ENCODE data around the gene TNFRSF19. TPM values are rescaled to one million over a fixed set of nuclear protein-coding genes. Genes with fewer than 3 reads are reported as not detected.

TNFRSF19 gene
- total RNA-seq, 3 donors from 2014 or later, result 0.32 to 3.8 (median 0.58) TPM

GRCh38 chr13:23622985-23623384 lies 52.8 kb downstream of the TNFRSF19 start:
- intact Hi-C loops (cut with DNase I, micrococcal nuclease), result no loop called here
- no peaks in the 10 kb centered on the region for H3K36me3 ChIP-seq (ENCODE audit: low read depth)
- H3K9me3 ChIP-seq, result no peaks in the 10 kb centered on the region
- no peak for TF ChIP-seq CTCF (IDR thresholded peaks at IDR 0.05)
- no peaks in the 10 kb centered on the region for H3K4me1 ChIP-seq (ENCODE audit: low read depth)
- H3K4me3 ChIP-seq, result no peak overlapping the region
- DNase-seq (no peak), ATAC-seq (no peak)

DNA sequence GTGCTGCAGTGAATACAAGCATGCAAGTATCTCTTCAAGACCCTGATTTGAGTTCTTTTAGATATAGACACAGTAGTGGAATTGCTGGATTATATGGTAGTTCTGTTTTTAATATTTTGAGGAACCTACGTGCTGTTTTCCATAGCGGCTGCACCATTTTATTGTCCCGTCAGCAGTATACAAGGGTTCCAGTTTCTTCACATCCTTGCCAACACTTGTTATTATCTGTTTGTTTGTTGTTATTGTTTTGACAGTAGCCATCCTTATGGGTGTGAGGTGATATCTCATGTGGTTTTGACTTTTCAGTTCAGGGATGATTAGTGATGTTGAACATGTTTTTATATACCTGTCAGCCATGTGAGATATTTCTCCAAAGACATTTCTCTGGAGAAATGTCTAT lies 53.2 kb downstream of the TNFRSF19 start:
- intact Hi-C loops (cut with DNase I, micrococcal nuclease), result no loop called here
- ATAC-seq, result no peak
- DNase-seq, result no peak

DNA sequence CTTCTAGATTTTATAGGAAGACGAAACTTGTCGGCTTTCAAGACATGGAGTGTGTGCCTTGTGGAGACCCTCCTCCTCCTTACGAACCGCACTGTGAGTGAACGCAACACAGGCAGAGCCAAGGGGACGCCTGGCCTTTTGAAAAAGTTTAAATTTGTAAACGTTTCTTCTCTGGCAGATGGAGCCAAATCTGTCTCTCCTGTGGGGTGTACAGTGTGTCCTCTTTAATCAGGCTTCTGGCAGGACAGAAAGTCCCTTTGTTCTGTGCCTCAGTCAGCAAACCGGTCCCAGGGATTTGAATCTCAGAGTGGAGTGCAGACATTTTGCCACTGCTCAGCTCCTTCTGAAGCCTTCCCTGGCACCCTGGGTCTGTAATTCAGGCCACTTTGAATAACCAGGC lies 56.5 kb downstream of the TNFRSF19 start:
- no peak for TF ChIP-seq CTCF (IDR thresholded peaks at IDR 0.05)
- DNase-seq (no peak), ATAC-seq (no peak)
- no peak overlapping the region for H3K4me3 ChIP-seq
- no peaks in the 10 kb centered on the region for H3K9me3 ChIP-seq
- H3K36me3 ChIP-seq (ENCODE audit: low read depth), result no peaks in the 10 kb centered on the region
- intact Hi-C loops (cut with DNase I, micrococcal nuclease), result no loop called here
- no peaks in the 10 kb centered on the region for H3K4me1 ChIP-seq (ENCODE audit: low read depth)

More for the DNA sequence above, 53.2 kb downstream of the TNFRSF19 start:
- no peaks in the 10 kb centered on the region for H3K36me3 ChIP-seq (ENCODE audit: low read depth)
- H3K4me3 ChIP-seq, result no peak overlapping the region
- no peak for TF ChIP-seq CTCF (IDR thresholded peaks at IDR 0.05)
- no peaks in the 10 kb centered on the region for H3K4me1 ChIP-seq (ENCODE audit: low read depth)
- H3K9me3 ChIP-seq, result no peaks in the 10 kb centered on the region

GRCh38 chr13:23627410-23627809 lies 57.2 kb downstream of the TNFRSF19 start:
- no peak overlapping the region for H3K4me3 ChIP-seq
- no peaks in the 10 kb centered on the region for H3K9me3 ChIP-seq
- DNase-seq (no peak), ATAC-seq (no peak)
- TF ChIP-seq CTCF (IDR thresholded peaks at IDR 0.05), result no peak
- no peaks in the 10 kb centered on the region for H3K4me1 ChIP-seq (ENCODE audit: low read depth)
- no peaks in the 10 kb centered on the region for H3K36me3 ChIP-seq (ENCODE audit: low read depth)
- intact Hi-C loops (cut with DNase I, micrococcal nuclease), result no loop called here

DNA sequence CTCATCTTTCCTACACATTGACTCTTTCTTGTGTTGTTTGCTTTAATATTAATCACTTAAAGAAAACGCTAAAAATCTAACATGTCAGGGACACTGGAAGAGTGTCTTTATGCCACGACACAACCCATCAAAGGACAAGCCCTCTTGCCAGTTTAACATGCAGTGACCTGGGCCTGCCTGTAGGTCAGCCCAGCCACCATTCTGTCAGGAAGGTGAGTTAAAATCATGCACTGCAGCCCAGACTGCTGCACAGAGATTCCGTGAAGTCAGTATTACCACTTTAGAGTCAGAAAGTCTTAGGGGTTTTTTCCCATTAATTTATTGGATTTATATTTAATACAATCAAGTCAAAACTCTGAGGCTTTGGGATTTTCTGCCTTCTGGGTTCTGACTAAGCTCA lies 58.0 kb downstream of the TNFRSF19 start:
- intact Hi-C loops (cut with DNase I, micrococcal nuclease), result no loop called here
- no peaks in the 10 kb centered on the region for H3K4me1 ChIP-seq (ENCODE audit: low read depth)
- TF ChIP-seq CTCF (IDR thresholded peaks at IDR 0.05), result no peak
- no peaks in the 10 kb centered on the region for H3K36me3 ChIP-seq (ENCODE audit: low read depth)
- ATAC-seq, result no peak
- no peak overlapping the region for H3K4me3 ChIP-seq
- no peaks in the 10 kb centered on the region for H3K9me3 ChIP-seq
- DNase-seq, result no peak
